Esophagus muscularis mucosa (tissue), 3 donors: ENCODE results near the gene TXNRD2.

Experiments
- CTCF ChIP-seq, 3 experiments: fragments of 200-600 bp in 2 of 3; fragments of 450-650 bp in 1 of 3; sonication (generic) in 2 of 3; IDR thresholded peaks; one replicate each; pipeline ENCODE4 v1.5.1; 2017 to 2019; ENCODE audit warnings: antibody characterized with exemption in 3 of 3, mild to moderate bottlenecking in 2 of 3, moderate library complexity in 1 of 3
- POLR2AphosphoS5 ChIP-seq, 2 donors: sonication (generic); formaldehyde crosslinking; IDR thresholded peaks; one replicate each; pipeline ENCODE4 v1.6.1; 2017; ENCODE audit warnings: antibody characterized with exemption in 2 of 2

GRCh38 chr22:19971276-19972124, 29.9 kb upstream of the TXNRD2 start:
- TF ChIP-seq POLR2AphosphoS5 (IDR thresholded peaks at IDR 0.05) (no peak), CTCF (IDR thresholded peaks at IDR 0.05) (no peak)
